GM19193 (cell line): ENCODE results near the gene RRP12.

Experiments
- POLR2A ChIP-seq: IDR thresholded peaks from 4 replicates; pipeline ENCODE4 v1.6.1; 2011; ENCODE audit not compliant: insufficient read depth, insufficient read length; ENCODE audit errors: extremely low read depth

The RRP12 gene

GRCh38 chr10:97425964-97426775 is 25.0 kb upstream of the RRP12 start, which contains the start of gene PGAM1:
Gene PGAM1, plus strand, starts transcription at chr10:97426191. Its CDS starts 117 bp downstream, at chr10:97426308.
- peak; percentile 68 for TF ChIP-seq POLR2A

GRCh38 chr10:97416565-97416964 is 15.4 kb upstream of the RRP12 start:
- TF ChIP-seq POLR2A, result no peak

GRCh38 chr10:97412891-97413304 is 11.8 kb upstream of the RRP12 start:
- TF ChIP-seq POLR2A, result no peak

- no peak for TF ChIP-seq POLR2A
These were observed 10.3 kb upstream of the RRP12 start for GRCh38 chr10:97411406-97411805.

DNA sequence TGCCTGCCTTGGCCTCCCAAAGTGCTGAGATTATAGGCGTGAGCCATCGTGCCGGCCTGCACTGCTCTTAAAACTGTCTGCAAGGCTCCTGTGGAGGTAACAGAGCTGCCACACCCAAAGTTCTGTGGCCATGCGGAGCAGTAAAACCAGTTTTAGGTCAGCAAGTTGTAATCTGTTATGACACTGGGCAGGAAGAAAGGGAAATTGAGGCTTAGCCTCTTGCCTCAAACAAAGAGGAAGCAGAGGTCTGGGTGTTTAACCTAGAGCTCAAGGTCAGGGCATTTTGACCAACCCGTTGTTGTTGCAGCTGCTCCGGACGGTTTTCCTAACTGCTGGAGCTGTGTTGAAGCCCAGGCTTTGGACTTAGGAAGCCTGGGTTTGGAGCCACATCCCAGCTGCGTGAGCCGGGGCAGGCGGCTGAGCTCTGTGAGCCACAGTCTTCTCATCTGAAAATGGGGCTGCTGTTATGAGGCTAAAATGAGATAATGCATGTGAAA is 7.4 kb upstream of the RRP12 start:
- TF ChIP-seq POLR2A, result no peak

GRCh38 chr10:97407952-97408248 is 6.8 kb upstream of the RRP12 start:
- TF ChIP-seq POLR2A, result no peak

GRCh38 chr10:97407211-97407951 is 6.2 kb upstream of the RRP12 start:
- no peak for TF ChIP-seq POLR2A

DNA sequence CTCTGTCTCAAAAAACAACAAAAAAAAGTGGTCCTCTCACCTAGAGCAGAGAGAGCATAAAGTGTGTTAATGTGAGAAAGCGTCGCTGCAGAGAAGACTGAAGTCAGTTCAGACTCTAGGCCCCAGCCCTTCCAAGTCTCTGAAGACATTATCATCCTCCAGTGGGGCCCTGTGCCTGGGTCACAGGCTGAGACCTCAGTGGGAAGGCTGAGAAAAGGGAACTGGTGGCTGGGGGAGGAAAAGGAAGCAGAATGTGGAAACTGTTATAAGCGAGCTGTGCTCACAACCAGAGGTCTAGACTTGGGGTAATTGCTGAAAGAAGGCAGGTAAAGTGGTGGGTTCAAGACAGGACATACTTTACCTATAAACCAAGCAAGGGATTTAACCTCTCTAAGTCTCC is 4.9 kb upstream of the RRP12 start:
- no peak for TF ChIP-seq POLR2A

GRCh38 chr10:97404044-97404443 is 2.9 kb upstream of the RRP12 start:
- TF ChIP-seq POLR2A, result no peak

DNA sequence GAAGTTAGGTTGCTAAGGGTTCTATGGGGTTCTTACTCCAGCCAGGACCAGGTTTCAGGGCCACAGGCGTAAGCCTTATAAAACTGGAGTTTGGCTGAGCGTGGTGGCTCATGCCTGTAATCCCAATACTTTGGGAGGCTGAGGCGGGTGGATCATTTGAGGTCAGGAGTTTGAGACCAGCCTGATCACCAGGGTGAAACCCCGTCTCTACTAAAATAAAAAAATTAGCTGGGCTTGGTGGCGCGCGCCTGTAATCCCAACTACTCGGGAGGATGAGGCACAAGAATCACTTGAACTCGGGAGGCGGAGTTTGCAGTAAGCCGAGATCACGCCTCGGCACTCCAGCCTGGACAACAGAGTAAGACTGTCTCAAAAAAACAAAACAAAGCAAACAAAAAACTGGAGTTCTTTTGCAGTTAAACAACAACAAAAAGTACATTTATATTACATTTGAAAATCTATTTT is 347 bp upstream of the RRP12 start:
- no peak for TF ChIP-seq POLR2A

DNA sequence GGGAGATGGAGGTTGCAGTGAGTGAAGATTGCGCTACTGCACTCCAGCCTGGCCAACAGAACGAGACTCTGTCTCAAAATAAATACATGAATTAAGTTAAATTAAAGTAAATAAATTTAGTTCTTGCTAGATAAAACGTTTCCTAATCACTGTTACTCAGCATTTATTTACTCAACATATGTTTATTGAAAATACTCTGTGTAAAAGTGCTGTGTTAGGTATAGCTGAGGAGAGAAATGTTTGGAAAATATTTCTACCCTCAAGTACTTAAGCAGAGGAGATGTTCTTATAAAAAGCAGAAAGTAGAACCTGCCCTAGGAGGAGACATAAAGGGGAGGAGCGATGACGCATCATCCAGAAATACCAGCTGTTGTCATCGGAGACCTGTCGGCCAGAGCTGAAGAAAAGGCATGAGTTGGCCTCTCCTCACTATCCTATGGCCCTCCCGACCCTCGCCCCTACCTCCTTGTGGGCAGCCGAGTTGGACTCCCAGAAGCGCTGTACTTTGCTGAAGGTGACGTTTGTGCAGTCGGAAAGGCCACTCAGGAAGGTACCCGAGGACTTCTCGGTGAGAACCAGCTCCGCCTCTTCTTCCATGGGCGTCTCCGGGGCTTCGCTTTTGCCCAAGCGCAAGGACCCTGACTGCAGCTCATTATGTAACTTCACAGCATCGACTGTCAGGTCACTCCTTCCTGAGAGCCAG is 1.1 kb downstream of the RRP12 start:
- TF ChIP-seq POLR2A, result no peak

GRCh38 chr10:97396056-97396455 is 5.1 kb downstream of the RRP12 start:
- TF ChIP-seq POLR2A, result no peak

GRCh38 chr10:97393034-97393573 is 8.0 kb downstream of the RRP12 start:
- TF ChIP-seq POLR2A, result no peak

GRCh38 chr10:97390091-97390490 is 11.0 kb downstream of the RRP12 start:
- TF ChIP-seq POLR2A, result no peak

DNA sequence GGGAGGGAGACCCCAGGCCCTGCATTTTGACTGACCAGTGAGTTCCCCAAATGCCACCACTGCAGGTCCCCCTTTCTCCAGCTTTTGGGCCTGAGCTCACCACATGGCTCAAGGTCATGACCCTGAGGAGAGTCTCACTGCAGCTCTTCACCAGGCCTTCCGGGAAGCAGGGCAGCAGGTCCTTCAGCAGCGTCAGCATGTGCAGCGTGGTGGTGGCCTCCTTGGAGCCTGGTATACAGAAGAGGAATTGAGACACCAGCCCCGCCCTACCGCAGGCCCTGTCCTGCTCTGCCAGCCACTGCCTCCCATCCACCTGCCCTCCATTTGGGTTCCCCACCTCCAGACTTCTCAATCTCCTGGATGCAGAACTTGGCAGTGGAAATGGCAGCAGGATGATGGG is 13.0 kb downstream of the RRP12 start:
- TF ChIP-seq POLR2A, result no peak
